HCT116 (cell line): Measurements from ENCODE around the gene PRSS56. TPM values are rescaled to one million over a fixed set of nuclear protein-coding genes. Genes with fewer than 3 reads are reported as not detected.

ENCODE experiments used
- ATAC-seq: fragments of 200-7000 bp; cut with Tn5 transposase; 2 replicates; pipeline ENCODE4 v1.9.1; 2020; ENCODE audit warnings: mild to moderate bottlenecking, moderate library complexity
- BruUV-seq: library from RNA; stranded (reverse); fragments of 400-500 nt; replicated peaks from 2 replicates; lab custom pipeline; 2021; lab: Mats Ljungman, UMichigan
- CTCF ChIA-PET: fragments of 300-600 bp; sonication (Branson Sonifier 250); formaldehyde crosslinking; loops from one replicate; lab custom pipeline; 2021; ENCODE audit warnings: antibody characterized with exemption; lab: Charles Lee
- POLR2A ChIA-PET: fragments of 300-600, 350-600 bp; sonication (Branson Sonifier 250); formaldehyde crosslinking; loops from one replicate; lab custom pipeline; 2021; ENCODE audit warnings: antibody characterized with exemption; lab: Charles Lee
- RAD21 ChIA-PET, 2 experiments: fragments of 300-600 bp; sonication (Branson Sonifier 250); formaldehyde crosslinking; loops; one replicate each; lab custom pipeline; 2023; ENCODE audit warnings: low total read pairs in 2 of 2; ENCODE audit not compliant: uncharacterized antibody in 2 of 2, unreplicated experiment in 2 of 2, low non-redundant PET in 1 of 2; lab: Charles Lee
- DNase-seq: peaks from one replicate; pipeline ENCODE4 v3.0.0-alpha.2; 2010; ENCODE audit warnings: low read depth, low spot score
- H2AFZ ChIP-seq: fragments of 200-600 bp; shearing (Covaris generic), sonication (generic); 2 replicates; pipeline ENCODE4 v1.6.1; 2017; ENCODE audit warnings: low read depth, mixed run types, mixed read lengths, antibody characterized with exemption, low read length; ENCODE audit not compliant: poor library complexity, severe bottlenecking
- H3K27ac ChIP-seq: 2 replicates; pipeline ENCODE4 v1.5.1; 2012; ENCODE audit warnings: low read depth, low read length
- H3K27me3 ChIP-seq: fragments of 200-600 bp; sonication (generic); 2 replicates; pipeline ENCODE4 v1.6.1; 2016; ENCODE audit warnings: mixed run types, low read length, mixed read lengths; ENCODE audit not compliant: insufficient read depth
- H3K36me3 ChIP-seq, 2 experiments: fragments of 200-500 bp in 1 of 2; fragments of 200-600 bp in 1 of 2; sonication (Bioruptor generic) in 1 of 2; sonication (generic) in 1 of 2; 2 replicates each; pipeline versions ENCODE4 v1.5.1 to v1.6.1; 2014 to 2016; ENCODE audit warnings: low read length in 2 of 2, inconsistent platforms in 1 of 2, mixed read lengths in 1 of 2, mixed run types in 1 of 2; ENCODE audit not compliant: insufficient read depth in 2 of 2, control insufficient read depth in 1 of 2
- H3K4me1 ChIP-seq, 2 experiments: fragments of 200-600 bp in 1 of 2; sonication (generic) in 1 of 2; 2 replicates each; pipeline versions ENCODE4 v1.5.1 to v1.6.1; 2012 to 2017; ENCODE audit warnings: low read length in 2 of 2, inconsistent platforms in 1 of 2, mild to moderate bottlenecking in 1 of 2, mixed read lengths in 1 of 2, mixed run types in 1 of 2, moderate library complexity in 1 of 2; ENCODE audit not compliant: insufficient read depth in 2 of 2, control insufficient read depth in 1 of 2
- H3K4me2 ChIP-seq: fragments of 200-600 bp; sonication (generic); 2 replicates; pipeline ENCODE4 v1.6.1; 2017; ENCODE audit warnings: mixed run types, low read length, mixed read lengths
- H3K4me3 ChIP-seq, 2 experiments: fragments of 200-600 bp in 1 of 2; sonication (generic) in 1 of 2; replicated peaks in 1 of 2; 2 replicates each; pipeline ENCODE4 v1.5.1; 2011 to 2016; ENCODE audit warnings: low read length in 2 of 2, control low read depth in 1 of 2, low read depth in 1 of 2, mild to moderate bottlenecking in 1 of 2, mixed read lengths in 1 of 2, mixed run types in 1 of 2
- H3K79me2 ChIP-seq: fragments of 200-600 bp; sonication (generic); 2 replicates; pipeline ENCODE4 v1.6.1; 2017; ENCODE audit warnings: mild to moderate bottlenecking, mixed run types, low read length, moderate library complexity, mixed read lengths; ENCODE audit not compliant: insufficient read depth
- H3K9ac ChIP-seq: fragments of 200-600 bp; sonication (generic); 2 replicates; pipeline ENCODE4 v1.6.1; 2016; ENCODE audit warnings: low read length, mixed read lengths
- H3K9me2 ChIP-seq: fragments of 200-600 bp; sonication (generic), shearing (Covaris generic); 2 replicates; pipeline ENCODE4 v1.6.1; 2017; ENCODE audit warnings: mixed run types, mild to moderate bottlenecking, moderate library complexity; ENCODE audit not compliant: insufficient read depth
- H3K9me3 ChIP-seq, 2 experiments: fragments of 200-500 bp in 1 of 2; fragments of 200-600 bp in 1 of 2; sonication (Bioruptor generic) in 1 of 2; sonication (generic) in 1 of 2; 2 replicates each; pipeline ENCODE4 v1.6.1; 2014 to 2017; ENCODE audit warnings: low read length in 2 of 2, mixed read lengths in 2 of 2, inconsistent platforms in 1 of 2, low read depth in 1 of 2, mild to moderate bottlenecking in 1 of 2, mixed run types in 1 of 2, moderate library complexity in 1 of 2; ENCODE audit not compliant: control insufficient read depth in 1 of 2, insufficient read depth in 1 of 2
- H4K20me1 ChIP-seq: fragments of 200-600 bp; sonication (generic), shearing (Covaris generic); 2 replicates; pipeline ENCODE4 v1.6.1; 2017; ENCODE audit warnings: mixed run types, mild to moderate bottlenecking, moderate library complexity; ENCODE audit not compliant: insufficient read depth
- ATF3 ChIP-seq: IDR thresholded peaks from 2 replicates; pipeline ENCODE4 v1.6.1; 2012
- CBX3 ChIP-seq: IDR thresholded peaks from 2 replicates; pipeline ENCODE4 v1.6.1; 2012; ENCODE audit warnings: low read depth
- EGR1 ChIP-seq: IDR thresholded peaks from 2 replicates; pipeline ENCODE4 v1.6.1; 2012; ENCODE audit warnings: low read depth
- ELF1 ChIP-seq: IDR thresholded peaks from 2 replicates; pipeline ENCODE4 v1.6.1; 2012; ENCODE audit warnings: low read depth, borderline replicate concordance
- EZH2 ChIP-seq: fragments of 200-600 bp; sonication (generic); IDR thresholded peaks from 2 replicates; pipeline ENCODE4 v1.6.1; 2017; ENCODE audit warnings: antibody characterized with exemption, mixed run types
- POLR2A ChIP-seq: IDR thresholded peaks from 2 replicates; pipeline ENCODE4 v1.7.0; 2011; ENCODE audit warnings: borderline replicate concordance; ENCODE audit not compliant: insufficient read depth, insufficient read length; ENCODE audit errors: extremely low read depth
- POLR2AphosphoS5 ChIP-seq: IDR thresholded peaks from 2 replicates; pipeline ENCODE4 v1.6.1; 2011; ENCODE audit warnings: mild to moderate bottlenecking, low read depth, low read length, moderate library complexity
- RAD21 ChIP-seq: IDR thresholded peaks from 2 replicates; pipeline ENCODE4 v1.6.1; 2012; ENCODE audit warnings: low read depth, mild to moderate bottlenecking
- REST ChIP-seq: IDR thresholded peaks from 2 replicates; pipeline ENCODE4 v1.6.1; 2012; ENCODE audit warnings: low read depth
- SP1 ChIP-seq: IDR thresholded peaks from 2 replicates; pipeline ENCODE4 v1.6.1; 2012; ENCODE audit warnings: low read depth
- YY1 ChIP-seq: IDR thresholded peaks from 2 replicates; pipeline ENCODE4 v1.6.1; 2011; ENCODE audit warnings: low read length, low read depth, moderate library complexity, mild to moderate bottlenecking; ENCODE audit not compliant: insufficient replicate concordance; ENCODE audit errors: extremely low read depth
- ZBTB33 ChIP-seq: IDR thresholded peaks from 2 replicates; pipeline ENCODE4 v1.6.1; 2011; ENCODE audit warnings: mild to moderate bottlenecking, low read length, moderate library complexity; ENCODE audit not compliant: insufficient replicate concordance; ENCODE audit errors: extremely low read depth
- ZFX ChIP-seq: fragments of 450-650 bp; IDR thresholded peaks from 2 replicates; pipeline ENCODE4 v1.6.1; 2017
- intact Hi-C: fragments of 100-400 bp; cut with micrococcal nuclease; formaldehyde crosslinking; loops from 2 replicates; pipeline ENCODE4 v1.10.0; 2022
- total RNA-seq: library from RNA; stranded (reverse); gene quantifications from one replicate; pipeline ENCODE4 v1.2.1, GENCODE V29; 2021; ENCODE audit not compliant: unreplicated experiment

Gene PRSS56
- total RNA-seq, 1 experiment from 2014 or later: not detected

DNA sequence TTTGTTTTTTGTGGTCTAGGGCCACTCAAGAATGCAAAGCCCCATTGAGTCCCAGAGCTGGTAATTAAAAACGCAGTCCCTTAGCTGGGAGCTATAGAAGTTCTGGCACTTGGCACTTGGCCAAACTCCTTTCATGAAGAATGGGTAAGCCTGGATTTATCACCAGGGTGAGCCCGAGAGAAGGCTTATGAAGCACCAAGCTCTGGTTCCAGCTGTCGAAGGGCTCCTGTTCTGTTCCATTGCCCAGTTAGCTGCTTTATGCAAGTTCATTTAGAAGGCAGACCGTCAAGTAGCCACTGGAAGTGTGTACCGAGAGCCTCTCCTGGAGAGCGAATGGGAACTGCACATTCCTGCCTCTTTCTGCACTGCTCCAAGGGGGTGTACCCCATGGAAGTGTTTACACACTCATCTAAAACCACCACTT lies 46.7 kb upstream of the PRSS56 start:
- ChIA-PET POLR2A (no interaction called here), RAD21 (no interaction called here)
- peaks cover 18% of the 10 kb centered on the region; the same call in 1 of the 2 replicates for H3K27me3 ChIP-seq

More for the DNA sequence above, 46.7 kb upstream of the PRSS56 start:
- Histone ChIP-seq H3K79me2 (no peaks in the 10 kb centered on the region), H3K9ac (no peak overlapping the region), H2AFZ (no peak overlapping the region), H3K4me1 (no peaks in the 10 kb centered on the region), H3K36me3 (no peaks in the 10 kb centered on the region), H4K20me1 (no peaks in the 10 kb centered on the region), H3K4me3 (no peak overlapping the region), H3K9me2 (no peaks in the 10 kb centered on the region), H3K27ac (no peak overlapping the region), H3K9me3 (no peaks in the 10 kb centered on the region), H3K4me2 (no peak overlapping the region)
- intact Hi-C loops: no loop called here
- CTCF ChIA-PET: no interaction called here
- TF ChIP-seq ZBTB33 (no peak), EGR1 (no peak), RAD21 (no peak), EZH2 (no peak), SP1 (no peak), REST (no peak), ZFX (no peak), ATF3 (no peak), POLR2AphosphoS5 (no peak), CBX3 (no peak), ELF1 (no peak), YY1 (no peak), POLR2A (no peak)
- no TSS peak for BruUV-seq
- DNase-seq (no peak), ATAC-seq (no peak)
